Measurements from ENCODE around the gene USP6NL.
A peak's percentile ranks its signal among the peaks of the same experiment; 100 is the strongest.
"Not testable (repeated sequence)": the region's sequence is repeated elsewhere in the genome, so short reads cannot be mapped to it uniquely, and the experiment has no call there.

Gene USP6NL

DNA sequence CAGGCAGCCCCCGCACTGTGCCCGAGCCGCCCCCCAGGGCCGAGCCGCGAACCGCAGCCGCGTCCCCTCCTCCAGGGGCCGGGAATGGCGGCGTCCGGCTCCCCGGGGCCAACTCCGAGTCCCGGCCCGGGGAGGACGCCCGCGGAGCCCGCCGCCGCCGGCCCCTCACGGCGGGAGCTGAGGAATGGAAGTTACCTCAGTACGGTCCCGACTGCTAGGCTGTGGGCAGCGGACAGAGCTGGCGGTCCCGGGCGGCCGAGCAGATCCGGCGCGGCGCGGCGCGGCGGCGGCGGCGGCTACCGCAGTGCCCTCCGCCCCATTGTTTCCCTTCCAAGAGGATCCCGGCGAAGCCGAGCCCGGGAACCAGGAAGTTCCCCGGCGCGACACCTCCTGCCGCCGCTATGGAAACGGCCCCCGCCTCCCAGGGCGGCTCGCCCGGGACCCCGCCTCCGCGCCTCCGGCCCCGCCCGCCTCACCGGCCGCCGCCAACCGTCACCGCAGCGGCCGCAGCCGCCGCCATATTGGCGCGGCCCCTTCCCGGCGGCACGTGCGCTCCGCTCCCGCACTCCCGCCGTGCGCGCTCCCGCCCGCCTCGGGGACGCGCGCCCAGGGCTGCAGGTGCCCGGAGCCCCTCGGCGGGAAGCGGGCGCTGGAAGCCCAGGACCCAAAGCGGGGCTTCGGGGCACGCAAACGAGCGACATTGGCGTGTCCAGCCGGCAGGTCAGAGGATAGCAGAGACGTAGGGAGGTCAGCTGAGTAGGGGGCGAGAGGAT, at the start of gene USP6NL:
USP6NL (minus strand) TSS at position 403 of the 773 bp plus-strand sequence. CDS start 14,016 bp downstream, outside the sequence.
- peak; percentile 69 for DNase-seq

DNA sequence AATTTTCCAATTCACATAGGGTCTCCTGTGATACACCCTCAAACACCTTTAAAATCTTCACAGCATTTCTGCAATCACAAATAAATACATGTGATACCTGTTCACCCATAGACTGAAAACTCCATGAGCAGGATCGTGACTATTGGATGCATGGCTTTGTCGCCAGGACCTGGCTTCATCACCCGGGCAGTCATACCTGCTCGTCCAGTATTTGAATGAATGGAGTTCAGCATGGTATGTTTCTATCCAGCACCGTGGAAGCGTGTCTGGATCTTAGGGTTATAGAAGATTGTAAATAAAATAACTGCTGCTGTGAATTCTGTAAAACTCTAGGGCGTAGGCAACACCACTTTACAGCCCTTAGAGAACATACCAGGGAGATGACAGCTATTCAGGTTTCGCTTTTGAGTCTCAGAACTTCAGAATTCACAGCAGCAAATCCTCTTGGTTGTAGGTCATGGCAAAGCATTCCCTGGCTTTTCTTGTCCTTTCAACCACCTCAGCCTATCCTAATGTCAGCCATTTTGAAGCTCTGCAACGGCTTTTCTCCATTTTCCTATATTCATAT, 47.4 kb upstream of the USP6NL start:
- DNase-seq, result no peak

DNA sequence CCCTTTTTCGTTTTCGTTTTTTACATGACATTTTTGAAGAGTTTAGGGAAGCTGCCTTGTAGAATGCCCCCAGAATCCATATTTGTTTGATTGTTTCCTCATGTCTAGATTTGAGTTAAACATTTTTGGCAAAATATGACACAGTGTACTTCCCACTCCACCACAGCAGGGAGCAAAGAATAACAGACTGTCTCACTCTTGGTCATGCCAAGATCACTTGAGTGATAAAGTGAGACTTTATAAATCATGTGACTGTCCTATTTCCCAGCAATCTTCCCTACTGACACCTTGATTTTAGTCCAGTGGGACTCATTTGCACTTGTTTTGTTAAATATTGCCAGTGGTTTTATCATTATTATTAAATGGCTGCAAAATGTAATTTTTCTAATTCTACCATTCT, 44.4 kb upstream of the USP6NL start:
- no peak for DNase-seq

DNA sequence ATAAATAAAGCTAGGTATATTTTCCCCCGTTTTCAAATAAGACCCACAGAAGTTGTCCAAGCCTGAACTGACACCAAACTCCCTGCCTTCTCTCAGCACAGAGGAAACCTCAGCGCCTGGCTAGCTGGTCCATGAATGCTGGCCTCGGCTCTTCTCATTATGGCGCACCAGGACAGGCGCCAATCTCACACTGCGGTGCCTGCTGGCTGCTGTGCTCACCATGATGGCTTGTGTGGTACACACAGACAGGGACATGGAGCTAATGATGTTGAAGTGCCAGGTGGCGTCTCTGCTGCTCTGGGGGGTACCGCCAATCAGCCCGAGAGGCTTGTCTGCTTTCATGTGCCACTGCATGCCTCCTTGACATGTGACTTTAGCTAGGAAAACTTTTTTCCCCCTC, 43.2 kb upstream of the USP6NL start:
- no peak for DNase-seq

DNA sequence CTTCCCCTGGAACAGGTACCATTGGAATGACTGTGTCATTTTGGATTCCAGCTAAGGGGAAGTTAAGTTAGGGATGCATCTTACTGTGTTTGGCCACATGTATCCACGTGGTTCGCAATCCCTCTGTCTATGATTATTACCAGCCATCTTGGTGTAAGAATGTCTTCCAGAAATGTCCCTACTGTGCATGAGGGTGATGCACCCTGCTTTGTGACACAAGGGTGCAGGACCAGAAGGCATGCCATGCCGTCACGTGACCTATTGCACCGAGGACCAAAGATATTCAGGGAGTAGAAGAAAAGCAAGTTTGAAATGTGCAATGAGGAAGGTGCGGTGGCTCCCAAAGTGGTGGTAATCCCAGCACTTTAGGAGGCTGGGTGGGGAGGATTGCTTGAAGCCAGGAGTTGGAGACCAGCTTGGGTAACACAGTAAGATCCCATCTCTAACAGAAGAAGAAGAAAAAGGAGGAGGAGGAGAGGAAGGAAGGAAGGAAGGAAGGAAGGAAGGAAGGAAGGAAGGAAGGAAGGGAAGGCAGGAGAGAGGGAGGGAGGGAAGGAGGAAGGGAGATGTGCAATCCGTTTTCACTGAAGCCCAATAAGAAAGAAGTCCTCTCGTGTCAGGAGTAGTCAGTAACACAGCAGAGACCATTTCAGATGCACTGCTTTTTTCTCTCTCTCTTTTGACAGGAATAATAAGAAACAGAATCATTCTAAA, 42.5 kb upstream of the USP6NL start:
- DNase-seq, result no peak

DNA sequence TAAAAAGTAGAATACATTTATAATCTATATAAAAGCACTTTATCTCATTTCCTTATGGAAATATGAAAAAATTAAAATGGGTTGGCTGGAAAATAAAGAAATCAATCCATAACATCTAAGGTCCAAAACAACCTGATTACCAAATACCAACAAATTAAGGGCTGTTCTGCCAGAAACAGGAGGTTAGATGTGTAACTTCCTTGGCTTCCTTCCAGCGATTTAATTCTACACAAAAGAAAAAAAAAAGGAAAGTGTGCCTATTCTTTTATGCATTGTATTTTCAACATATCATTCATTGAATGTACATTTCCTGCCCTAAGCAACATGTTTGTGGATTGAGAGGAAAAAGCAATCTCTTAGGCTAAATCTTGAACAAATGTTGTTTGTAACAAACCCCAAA, 36.2 kb upstream of the USP6NL start:
- DNase-seq, result no peak

DNA sequence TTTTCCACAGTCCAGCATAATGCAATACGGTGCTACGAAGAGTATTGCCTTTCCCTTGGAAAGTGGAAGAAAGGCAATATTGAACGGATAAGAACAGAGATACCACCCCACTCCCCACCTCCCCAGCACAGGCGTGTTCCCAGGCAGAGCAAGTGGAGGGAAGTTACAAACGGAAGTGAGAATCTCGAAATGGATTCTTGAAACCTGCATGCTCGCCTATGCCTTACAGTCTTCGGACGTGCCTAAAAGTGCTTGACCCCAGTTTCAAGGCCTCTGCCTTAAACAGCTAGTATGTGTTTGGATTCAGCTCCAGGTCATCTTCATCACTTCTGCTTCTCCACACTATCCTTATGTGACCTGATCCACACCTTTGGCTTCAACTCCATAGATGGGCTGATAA, 35.0 kb upstream of the USP6NL start:
- DNase-seq, result no peak

DNA sequence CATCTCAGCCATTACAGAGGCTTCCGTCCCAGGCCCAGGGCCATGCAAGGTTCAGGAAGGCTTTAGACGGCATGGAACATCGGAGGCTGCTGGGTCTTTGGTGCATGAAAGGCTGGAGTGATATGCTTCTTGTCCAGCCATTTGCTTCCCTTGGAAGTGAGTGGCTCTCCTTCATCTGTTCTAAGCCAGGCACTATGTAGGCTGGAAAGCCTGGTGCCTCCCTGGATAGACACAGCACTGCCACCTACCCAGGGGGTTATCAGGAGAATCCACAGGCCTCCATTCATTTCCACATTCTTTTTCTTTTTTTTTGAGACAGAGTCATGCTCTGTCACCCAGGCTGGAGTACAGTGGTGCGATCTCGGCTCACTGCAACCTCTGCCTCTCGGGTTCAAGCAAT, 31.6 kb upstream of the USP6NL start:
- no peak for DNase-seq

DNA sequence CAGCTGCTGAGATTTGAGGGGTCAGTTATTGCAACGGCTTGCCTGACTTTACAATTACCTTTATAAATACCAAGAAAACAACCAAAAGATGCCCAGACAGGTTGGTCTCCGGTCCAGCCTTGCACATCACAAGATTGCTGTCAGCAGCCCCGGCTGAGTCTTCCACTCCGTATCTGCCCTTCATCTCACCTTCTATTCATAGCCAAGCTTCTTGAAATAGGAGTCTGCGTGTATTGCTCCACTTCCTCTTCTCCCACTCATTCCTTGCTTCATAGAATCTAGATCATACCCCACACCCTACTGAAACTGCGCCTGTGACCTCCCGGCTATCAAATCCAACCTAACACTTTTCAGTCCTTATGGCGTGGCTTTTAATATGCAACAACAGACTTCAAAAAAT, 31.1 kb upstream of the USP6NL start:
- DNase-seq, result no peak

DNA sequence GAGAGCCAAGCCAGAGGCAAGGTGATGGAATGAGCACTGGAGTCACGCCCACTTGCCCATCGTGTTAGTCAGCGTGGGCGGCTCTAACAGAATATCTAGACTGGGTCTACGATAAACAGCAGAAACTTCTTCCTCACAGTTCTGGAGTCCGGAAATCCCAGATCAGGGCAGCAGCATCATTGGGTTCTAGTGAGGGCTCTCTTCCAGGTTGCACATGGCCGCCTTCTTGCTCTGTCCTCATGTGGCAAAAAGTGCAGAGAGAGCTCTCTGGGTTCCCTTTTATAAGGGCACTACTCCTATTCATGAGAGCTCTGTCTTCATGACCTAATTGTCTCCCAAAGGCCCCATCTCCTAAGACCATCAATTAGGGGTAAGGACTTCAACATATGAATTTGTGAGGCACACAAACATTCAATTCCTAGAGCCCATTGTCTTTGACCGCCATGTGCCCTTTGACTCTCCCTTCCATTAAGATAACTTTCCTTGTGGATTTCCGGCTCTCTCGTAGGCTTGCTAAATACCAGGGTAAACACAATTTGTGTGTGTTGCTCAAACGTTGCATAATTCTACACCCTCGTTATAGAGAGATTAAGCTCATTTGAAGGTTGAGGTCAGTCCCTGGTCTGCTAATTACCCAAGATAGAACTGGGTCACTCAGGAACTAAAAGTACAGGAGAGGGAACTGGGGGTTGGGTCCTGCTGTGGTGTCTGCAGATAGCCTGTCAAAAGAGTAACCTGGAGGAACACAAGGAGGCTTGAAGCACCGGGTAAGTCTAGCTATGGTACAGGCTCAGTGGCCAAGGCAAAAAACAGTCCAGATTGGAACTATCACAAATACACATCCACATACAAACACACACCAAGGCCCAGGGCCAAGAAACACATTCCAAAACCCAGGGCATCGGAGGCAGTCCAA, 28.7 kb upstream of the USP6NL start:
- DNase-seq, result no peak

DNA sequence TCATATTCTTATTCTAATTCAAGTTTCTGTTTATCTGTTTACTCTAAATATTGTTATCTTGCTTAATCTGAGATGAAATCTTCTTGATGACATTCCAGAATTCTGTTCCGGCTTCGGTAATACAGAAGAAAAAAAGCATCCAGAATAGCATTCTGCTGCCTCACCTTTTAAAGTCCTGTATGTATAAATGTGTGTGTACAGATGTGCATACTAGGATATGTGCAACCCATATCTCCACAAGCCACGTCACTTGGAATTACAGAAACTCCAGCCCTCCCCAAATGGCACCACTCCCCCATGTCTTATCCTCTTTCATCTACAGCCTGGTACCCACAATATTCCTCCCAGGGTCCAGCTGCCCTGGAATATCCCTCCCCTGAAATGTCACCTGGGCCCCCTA, 27.9 kb upstream of the USP6NL start:
- no peak for DNase-seq

DNA sequence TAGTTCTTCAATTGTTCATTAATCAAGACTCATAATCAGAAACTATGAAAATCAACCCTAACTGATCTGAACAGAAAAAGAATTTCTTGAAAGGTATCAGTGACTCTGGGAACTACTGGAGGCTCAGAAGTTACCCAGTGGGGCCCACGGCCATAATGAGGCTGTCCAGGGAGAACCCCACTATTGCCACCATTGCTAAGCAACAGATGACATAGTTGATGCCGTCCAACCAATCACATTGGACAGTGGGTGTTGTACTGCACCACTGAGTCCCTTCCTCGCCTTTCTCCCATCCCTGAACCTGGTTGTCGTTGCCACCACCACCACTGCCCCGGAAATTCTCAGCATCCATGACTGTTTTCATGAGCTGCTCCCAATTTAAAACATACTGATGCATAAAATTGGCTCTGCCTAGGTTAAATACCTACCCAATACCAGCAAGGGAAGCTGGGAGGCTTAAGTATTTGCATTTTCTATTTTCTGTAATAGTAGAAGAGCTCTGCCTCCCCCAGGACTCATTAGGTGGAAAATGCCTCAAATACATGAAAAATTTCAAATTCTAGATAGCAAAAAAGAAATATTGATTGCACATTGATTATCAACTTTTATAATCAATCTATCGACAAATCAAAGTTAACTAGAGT, 26.7 kb upstream of the USP6NL start:
- DNase-seq, result no peak

DNA sequence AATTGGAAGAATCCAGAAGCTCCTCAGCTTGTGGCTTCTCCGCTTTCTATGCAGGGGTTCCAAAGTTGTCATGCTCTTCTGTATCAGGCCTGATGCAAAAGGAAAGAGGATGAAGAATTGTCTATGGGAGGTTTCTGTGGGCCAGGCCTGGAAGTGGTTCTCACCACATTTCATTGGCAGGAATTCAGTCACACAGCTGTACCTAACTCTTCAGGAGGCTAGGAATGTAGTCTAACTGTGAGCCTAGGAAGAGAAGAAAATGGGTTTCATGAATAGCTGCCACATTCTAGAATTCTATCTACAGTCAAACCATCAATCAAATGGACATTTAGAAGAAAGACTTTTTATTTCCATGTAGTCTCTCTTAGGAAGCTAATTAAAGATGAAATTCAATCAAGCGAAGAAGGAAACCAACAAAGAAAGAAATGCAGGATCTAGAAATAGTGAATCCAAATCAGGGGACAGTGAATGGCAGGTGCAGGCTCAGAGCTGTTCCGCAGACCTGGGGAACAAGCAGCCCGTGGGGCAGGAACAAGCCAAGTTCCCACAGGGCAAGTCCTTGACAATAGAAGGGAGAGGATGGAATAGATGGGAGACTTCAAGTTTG, 25.4 kb upstream of the USP6NL start:
- no peak for DNase-seq

DNA sequence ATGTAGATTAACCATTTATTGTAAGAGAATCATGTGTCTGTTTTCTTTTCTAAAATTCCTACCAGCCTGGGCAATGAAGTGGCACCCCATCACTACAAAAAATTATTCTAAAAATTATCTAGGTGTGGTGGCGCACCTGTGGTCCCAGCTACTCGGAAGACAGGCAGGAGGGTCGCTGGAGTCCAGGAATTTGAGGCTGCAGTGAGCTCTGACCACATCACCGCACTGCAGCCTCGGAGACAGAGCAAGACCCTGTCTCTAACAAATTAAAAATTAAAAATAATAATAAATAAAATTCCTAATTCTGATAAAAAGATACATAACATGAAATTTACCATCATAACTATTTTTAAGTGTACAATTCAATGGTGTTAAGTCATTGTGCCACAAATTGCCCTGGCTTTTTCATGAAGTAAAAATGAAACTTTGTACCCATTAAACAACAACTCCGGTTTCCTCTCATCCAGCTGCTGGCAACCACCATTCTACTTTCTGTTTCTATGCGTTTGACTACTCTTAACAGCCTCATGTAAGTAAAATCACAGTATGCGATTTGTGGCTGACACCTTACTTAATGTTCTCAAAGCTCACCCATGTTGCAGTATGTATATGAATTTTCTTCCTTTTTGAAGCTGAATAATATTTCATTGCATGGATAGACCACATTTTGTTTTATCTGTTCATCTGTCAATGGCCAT, 20.6 kb upstream of the USP6NL start:
- no peak for DNase-seq

DNA sequence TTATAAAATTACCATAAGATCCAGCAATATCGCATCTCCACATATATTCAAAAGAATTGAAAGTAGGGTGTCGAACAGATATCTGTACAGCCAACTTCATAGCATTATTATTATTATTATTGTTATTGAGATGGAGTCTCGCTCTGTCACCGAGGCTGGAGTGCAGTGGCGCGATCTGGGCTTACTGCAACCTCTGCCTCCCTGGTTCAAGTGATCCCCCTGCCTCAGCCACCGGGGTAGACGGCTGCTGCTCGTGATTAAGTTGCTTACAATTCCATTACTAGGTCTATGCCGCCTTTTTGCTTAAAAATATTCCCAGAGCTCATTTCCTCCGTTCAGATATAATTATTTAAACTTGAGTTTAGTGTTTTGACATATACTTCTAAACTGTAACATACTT, 19.8 kb upstream of the USP6NL start:
- DNase-seq, result no peak

DNA sequence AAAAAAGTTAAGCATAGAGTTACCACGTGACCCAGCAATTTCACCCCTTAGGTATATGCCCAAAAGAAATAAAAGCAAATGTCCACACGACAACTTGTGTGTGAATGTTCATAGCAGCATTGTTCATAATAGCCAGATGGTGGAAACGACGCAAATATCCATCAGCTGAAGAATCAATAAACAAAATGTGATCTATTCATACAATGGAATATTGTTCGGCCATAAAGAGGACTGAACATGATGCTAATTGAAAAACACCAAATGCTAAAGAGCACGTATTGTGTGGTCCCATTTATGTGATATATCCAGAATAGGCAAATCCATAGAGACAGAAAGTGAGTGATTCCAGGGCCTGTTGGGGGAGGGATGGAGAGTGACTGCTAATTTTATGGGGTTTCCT, 18.3 kb upstream of the USP6NL start:
- DNase-seq, result no peak

DNA sequence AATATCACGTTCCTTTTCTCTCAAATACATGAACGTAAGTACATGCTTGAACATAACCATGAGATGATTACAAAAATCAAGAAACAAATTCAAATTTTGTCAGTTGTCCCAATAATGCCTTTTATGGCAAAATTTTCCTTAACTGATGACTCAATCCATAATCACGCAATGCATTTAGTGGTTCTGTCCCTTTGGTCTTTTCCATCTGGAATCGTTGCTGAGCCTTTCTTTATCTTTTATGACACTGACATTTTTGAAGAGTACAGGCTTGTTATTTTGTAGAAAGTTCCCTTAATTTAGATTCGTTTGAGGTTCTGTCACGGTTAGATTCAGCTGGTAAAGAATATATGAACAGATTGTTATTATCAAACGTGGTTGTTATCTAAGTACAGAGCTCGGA, 16.5 kb upstream of the USP6NL start:
- DNase-seq, result not testable (repeated sequence)

DNA sequence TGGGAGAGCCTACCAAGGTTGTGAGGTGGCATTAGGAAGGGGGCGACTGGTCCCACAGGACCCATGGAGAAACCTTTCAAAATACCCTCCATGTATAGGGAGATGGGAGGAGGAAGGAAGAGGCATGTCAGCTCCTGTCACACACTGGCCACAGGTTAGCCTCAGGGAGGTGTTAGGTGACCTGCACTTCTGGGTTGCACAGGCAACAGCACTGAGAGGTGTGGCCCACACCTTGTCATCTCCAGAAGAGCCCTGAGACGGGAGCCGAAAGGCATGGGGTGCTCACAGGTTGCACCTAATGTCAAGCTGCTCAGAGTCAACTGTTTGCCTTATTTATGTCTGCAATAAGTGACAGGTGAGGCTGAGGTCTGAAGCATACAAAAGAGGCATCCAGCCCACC, 14.6 kb upstream of the USP6NL start:
- no peak for DNase-seq

DNA sequence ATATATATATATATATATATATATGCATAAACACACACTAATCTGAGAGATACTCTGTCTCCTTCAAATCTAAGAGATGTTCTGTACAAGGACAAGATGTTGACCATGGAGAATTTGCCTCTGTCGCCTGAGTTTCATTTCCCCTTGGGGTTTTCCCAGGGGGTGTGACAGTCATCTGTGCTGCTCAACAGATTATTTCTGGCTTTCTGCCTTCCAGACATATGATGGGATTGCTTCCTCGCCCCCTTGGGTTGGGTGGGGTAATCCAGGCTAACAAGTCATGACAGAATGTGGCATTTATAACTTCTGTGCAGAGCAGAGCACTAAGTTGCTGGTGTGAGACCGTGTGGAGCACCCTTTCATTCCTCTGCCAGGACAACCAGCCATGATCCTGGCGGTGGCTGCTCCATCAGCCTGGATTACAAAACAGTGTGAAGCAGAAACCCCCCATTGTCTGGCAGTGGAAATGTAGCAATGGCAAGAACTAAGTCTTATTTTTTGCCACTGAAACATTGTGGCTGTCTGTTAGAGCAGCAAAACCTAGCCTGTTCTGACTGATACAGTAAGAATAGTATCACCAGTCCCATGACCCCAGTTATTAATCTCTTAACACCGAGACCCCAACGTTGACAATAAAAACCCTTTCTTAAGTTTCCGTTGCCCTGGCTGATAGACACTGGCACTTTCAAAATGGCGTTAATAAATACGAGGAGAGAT, 13.7 kb upstream of the USP6NL start:
- no peak for DNase-seq

DNA sequence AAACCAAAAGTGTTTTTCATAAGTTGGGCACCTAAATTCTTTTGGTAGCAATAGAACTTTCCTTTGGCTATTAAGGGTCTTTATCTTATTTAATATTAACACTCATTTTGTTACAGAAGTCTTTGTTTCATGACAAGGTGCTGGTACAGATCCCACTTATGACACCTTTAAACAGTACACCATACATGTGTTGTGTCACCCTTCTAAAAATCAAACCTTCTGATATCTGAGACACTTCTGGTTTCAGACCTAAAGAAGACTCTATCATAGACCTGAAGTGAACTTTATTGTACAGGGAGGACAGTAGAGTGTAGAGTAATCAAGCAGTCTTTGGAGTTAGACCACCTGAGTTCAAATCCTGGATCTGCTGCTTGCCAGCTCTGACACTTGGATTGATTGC, 5.8 kb upstream of the USP6NL start:
- DNase-seq, result no peak

DNA sequence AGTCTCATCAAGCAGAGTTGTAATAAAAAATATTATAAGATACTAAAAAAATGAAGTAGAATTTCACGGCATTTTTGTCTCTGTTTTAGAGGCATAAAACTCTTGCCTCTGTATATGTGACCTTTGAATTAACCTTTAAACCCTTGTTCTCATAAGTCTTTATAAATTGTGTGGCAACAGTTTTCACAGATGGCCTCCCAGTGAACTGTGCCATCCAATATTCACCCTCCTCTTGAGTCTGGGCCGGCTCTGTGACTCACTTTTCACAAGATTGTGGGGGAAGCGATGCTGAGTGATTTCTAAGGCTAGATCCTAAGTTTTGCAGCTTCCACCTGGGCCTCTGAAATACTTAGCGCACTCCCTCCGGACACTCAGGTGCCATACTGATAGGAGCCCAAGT, 4.6 kb upstream of the USP6NL start:
- DNase-seq, result no peak

Measured in stimulated activated CD4-positive, alpha-beta T cell treated with anti-CD3 and anti-CD28 coated beads, Interleukin-4, amount 100 ng/mL, for 1 hour (primary cell).